ENCODE measurements around the gene S100P.
"Not testable (repeated sequence)": the region's sequence is repeated elsewhere in the genome, so short reads cannot be mapped to it uniquely, and the experiment has no call there.

The S100P gene

DNA sequence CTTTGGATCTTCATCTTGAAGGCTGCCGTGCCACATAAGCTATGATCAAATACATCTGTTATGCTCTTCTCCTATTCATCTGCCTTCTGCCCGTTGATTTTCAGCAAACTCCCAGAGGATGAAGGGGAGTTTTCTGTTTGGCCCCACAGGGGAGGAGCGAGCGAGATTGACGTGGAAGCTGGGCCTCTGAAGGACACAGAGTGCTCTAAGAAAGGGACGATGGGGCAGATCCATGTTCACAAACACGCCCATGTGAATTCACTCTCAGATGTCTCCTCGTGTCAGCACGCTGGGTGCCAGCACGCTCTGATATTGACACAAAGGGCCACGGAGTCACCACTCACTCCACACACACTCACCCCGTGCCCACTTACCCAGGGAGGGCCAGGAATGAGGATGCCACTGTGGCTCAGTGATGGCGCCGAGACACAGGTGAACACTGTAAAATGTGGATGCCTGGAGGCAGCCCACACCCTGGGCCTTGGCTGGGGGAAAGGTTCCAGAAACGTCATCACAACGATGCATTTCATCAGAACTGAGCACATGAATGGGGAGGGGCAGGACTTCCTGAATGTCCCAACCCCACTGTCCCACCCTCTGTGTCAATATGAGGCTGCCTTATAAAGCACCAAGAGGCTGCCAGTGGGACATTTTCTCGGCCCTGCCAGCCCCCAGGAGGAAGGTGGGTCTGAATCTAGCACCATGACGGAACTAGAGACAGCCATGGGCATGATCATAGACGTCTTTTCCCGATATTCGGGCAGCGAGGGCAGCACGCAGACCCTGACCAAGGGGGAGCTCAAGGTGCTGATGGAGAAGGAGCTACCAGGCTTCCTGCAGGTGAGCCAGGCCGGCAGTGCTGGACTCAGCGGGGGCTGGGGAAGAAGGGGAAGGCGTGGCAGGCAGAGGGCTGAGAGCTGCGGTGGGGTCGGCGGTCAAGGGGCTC is at the start of gene S100P:
Gene S100P (plus strand): TSS at position 648 of the 946 bp plus-strand sequence. CDS start 55 bp downstream, at position 703.
- no peak for DNase-seq

DNA sequence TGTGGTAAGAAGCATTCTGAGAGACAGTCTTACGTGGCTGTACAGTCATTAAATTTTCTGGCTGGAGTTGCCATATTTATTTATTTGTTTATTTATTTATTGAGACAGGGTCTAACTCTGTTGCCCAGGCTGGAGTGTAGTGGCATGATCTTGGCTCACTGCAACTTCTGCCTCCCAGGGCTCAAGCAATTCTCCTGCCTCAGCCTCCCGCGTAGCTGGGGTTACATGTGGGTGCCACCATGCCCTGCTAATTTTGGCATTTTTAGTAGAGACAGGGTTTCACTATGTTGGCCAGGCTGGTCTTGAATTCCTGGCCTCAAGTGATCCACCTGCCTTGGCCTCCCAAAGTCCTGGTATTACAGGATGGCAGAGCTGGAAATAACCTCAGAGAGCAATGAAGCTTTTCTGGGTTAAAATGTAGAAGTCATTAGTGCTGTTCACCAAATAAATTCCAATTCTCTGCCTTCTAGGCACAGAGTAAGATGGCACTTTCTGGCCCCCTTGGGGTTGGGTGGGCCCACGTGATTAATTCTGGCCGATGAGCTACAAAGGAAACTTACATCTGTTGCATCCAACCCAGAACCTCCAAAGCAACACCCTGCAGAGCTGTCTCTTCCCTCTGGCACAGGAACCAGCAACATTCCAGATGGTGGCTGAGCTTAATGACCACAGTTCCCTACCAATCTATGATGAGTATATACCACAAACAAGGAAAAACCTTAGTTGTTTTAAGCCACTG is 48.7 kb upstream of the S100P start:
- DNase-seq = no peak

DNA sequence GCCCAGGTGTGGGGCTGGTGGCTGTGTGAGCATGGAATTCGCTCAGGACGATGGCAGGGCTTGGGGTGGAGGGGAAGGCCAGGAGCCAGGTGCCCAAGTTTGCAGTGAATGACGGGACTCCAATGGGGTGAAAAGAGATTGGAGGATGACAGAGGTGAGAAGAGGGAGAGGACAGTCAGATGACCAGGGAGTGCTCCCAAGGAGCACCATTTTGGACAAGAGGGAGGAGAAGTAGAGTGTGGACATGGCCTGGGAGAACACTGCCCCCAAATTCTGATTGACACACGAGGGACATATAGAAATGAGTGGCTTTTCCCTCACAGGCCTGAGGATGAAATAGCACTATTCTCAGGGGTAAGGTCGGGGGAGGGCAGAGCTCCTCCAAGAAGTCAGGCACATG is 46.5 kb upstream of the S100P start:
- DNase-seq = no peak

GRCh38 chr4:6647582-6648230 is 46.0 kb upstream of the S100P start:
- DNase-seq = no peak

DNA sequence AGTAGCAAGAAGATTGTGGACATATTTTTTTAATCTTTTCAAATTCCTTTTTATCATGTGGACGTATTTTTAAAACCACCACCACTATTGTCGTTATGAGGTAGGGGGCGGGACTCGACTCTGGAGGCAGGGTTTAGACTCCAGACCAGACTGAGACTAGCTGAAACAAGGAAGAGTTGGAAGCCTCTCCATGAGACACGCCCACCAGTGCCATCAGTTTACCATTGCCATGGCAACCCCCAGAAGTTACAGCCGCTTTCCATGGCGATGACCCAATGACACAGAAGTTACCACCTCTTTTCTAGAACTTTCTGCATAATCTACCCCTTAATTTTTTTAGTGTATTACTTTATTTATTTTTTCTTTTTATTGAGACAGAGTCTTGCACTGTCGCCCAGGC is 44.5 kb upstream of the S100P start:
- DNase-seq = no peak

DNA sequence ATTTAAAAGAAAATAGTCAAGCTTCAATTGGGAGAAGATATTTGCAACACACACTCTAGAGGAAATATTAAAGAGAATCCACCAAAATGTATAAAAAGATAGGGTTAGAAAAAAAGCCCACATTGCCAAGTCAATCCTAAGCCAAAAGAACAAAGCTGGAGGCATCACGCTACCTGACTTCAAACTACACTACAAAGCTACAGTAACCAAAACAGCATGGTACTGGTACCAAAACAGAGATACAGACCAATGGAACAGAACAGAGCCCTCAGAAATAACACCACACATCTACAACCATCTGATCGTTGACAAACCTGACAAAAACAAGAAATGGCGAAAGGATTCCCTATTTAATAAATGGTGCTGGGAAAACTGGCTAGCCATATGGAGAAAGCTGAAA is 39.5 kb upstream of the S100P start:
- not testable (repeated sequence) for DNase-seq

- DNase-seq = not testable (repeated sequence)
These were observed 38.4 kb upstream of the S100P start for GRCh38 chr4:6655291-6655690.

GRCh38 chr4:6655924-6656323 is 37.8 kb upstream of the S100P start:
- DNase-seq = no peak

DNA sequence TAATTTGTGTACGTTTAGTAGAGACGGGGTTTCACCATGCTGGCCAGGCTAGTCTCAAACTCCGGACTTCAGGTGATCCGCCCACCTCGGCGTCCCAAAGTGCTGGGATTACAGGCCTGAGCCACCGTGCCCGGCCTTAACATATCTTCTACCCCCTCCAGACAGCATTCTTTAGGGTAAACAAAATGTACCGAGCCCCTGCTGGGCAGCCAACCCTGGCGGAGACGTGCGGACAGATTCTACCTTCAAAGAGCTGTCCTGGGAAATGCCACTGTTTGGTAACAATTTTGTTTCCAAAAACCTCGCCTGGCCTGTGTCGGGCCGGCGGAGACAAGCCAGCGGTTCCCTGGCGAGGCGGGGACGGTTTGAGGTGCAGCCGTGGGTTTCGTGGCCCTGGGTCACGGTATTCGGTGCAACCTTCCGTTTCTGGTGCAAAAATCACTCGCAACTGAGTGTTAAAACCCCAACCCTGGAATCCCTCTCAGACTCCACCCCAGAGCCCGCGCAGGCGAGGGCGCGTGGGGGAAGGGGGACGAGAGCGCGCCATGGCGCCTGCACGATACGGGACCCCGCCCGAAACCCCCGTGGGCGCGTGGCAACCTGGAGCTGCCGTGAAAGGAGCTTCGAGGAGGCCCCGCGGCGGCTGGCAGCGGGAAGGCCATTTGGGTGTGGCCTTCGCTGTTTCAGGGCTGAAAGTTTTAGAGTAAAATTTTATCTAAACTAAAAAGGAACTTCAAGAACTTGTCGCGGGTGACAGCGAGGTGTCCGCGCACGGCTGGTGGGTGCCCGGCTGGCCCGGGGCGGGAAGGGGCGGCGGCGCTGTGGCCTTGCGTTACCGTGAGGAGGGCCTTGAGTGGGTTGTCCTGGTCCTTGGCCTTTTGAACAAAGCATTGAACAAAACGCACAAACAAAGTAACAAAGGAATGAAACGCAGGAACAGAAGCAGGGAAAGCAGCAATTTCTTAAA is 36.2 kb upstream of the S100P start:
- no peak for DNase-seq

GRCh38 chr4:6658209-6658595 is 35.5 kb upstream of the S100P start:
- no peak for DNase-seq

GRCh38 chr4:6658597-6659075 is 35.0 kb upstream of the S100P start:
- no peak for DNase-seq

GRCh38 chr4:6659897-6660296 is 33.8 kb upstream of the S100P start:
- DNase-seq = no peak

DNA sequence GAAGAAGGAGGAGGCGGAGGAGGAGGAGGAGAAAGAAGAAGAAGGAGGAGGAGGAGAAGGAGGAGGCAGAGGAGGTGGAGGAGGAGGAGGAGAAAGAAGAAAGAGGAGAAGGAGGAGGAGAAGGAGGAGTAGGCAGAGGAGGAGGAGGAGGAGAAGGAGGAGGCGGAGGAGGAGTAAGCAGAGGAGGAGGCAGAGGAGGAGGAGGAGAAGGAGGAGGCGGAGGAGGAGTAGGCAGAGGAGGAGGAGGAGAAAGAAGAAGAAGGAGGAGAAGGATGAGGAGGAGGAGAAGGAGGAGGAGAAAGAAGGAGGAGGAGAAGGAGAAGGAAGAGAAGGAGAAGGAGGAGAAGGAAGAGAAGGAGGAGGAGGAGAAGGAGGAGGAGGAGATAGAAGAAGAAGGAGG is 33.2 kb upstream of the S100P start:
- DNase-seq = no peak

DNA sequence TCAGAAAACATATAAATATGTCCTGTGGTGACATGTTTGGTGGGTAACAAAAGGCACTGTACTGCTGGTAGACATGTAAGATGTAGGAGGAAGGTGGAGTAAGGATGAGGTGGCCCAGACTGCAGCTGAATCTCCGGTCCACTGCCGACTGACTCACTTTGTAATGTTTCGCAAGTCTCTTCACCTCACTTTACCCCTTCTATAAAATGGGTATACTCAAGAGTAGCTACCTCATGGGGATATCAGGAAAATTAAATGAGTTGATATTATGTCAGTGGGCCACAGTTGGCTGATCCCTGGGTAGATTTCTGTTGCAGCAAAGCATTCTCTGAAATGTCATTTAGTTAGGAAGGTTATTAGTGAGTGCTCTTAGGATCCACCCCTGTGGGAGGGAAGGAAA is 31.1 kb upstream of the S100P start:
- no peak for DNase-seq

GRCh38 chr4:6663596-6664393 is 29.9 kb upstream of the S100P start:
- no peak for DNase-seq

DNA sequence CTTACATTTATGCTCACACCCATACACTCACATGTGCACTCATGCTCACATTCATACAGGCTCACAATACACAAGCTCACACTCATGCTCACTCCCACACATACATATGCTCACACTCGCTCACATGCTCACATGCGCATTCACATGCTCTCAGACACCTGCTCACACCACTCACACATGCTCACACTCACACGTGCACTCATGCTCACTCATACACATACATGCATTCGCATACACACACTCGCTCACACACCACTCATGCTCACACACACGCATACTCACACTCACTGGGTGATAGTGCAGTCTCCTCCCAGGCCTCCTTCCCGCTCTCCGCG is 28.4 kb upstream of the S100P start:
- no peak for DNase-seq

GRCh38 chr4:6668391-6668790 is 25.3 kb upstream of the S100P start:
- no peak for DNase-seq

GRCh38 chr4:6671648-6672047 is 22.0 kb upstream of the S100P start:
- no peak for DNase-seq

GRCh38 chr4:6672131-6672530 is 21.5 kb upstream of the S100P start:
- DNase-seq = no peak

DNA sequence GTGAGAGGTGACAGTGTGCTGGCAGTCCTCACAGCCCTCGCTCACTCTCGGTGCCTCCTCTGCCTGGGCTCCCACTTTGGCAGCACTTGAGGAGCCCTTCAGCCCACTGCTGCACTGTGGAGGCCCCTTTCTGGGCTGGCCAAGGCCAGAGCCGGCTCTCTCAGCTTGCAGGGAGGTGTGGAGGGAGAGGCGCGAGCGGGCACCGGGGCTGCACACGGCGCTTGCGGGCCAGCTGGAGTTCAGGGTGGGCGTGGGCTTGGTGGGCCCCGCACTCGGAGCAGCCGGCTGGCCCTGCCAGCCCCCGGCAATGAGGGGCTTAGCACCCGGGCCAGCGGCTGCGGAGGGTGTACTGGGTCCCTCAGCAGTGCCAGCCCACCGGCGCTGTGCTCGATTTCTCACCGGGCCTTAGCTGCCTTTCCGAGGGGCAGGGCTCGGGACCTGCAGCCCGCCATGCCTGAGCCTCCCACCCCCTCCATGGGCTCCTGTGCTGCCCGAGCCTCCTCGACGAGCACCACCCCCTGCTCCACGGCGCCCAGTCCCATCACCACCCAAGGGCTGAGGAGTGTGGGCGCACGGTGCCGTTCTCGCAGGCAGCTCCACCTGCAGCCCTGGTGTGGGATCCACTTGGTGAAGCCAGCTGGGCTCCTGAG is 21.0 kb upstream of the S100P start:
- DNase-seq = not testable (repeated sequence)

DNA sequence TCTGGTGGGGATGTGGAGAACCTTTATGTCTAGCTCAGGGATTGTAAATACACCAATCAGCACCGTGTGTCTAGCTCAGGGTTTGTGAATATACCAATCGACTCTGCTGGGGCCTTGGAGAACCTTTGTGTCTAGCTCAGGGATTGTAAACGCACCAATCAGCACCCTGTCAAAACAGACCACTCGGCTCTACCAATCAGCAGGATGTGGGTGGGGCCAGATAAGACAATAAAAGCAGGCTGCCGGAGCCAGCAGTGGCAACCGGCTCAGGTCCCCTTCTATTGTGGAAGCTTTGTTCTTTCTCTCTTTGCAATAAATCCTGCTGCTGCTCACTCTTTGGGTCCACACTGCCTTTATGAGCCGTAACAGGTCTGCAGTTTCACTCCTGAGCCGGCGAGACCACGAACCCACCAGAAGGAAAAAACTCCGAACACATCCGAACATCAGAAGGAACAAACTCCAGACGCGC is 20.5 kb upstream of the S100P start:
- not testable (repeated sequence) for DNase-seq
